HS-27A (cell line): ENCODE data around the gene PCOLCE2.

Source experiments
- DNase-seq: peaks from one replicate; pipeline ENCODE4 v3.0.0-alpha.2; 2012; ENCODE audit warnings: low read depth, missing footprints

The PCOLCE2 gene

DNA sequence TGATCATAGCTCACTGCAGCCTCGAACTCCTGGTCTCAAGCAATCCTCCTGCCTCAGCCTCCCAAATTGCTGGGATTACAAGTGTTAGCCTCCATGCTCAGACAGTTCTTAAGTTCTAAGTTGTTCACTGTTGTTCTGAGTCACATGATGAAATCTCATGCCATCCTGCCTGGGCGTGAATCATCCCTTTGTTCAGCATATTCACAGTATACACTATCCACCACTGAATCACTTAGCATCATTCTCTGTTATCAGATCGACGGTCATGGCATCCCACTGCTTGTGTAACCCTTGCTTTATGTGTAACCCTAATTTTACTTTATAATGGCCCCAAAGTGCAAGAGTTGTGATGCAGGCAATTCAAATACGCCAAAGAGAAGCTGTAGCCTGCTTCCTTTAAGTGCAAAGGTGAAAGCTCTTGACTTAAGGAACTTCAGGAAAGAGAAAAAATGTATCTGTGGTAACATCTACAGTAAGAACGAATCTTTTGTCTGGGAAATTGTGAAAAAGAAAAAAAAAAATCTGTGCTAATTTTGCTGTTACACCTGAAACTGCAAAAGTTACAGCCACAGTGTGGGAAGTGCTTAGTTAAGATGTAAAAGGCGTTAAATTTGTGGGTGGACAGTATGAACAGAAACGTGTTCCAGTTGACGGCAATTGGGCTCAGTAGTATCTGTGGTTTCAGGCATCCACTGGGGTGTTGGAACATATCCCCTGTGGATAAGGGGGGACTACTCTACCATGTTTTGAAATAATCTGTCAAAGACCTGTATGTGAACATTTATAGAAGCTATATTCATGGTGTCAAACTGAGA lies 80.6 kb downstream of the PCOLCE2 start:
- DNase-seq, result peak; percentile 29

DNA sequence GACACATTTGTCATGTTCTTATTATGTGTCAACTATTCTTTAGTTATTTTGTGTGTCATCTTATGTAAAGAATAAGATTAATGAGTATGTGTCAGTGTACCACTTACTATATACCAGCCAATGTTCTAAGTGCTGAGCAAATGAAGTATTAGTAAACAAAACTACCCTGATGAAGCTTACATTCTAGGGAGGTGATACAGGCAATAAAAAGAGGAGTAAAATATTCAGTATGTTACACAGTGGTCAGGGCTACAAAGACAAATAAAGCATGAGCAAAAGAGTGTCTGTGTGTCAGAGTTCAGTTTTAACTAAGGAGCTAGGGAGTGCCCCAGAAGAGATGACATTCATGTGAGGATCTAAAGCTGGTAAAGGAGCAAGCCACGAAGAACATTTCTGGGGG lies 86.0 kb downstream of the PCOLCE2 start:
- no peak for DNase-seq

DNA sequence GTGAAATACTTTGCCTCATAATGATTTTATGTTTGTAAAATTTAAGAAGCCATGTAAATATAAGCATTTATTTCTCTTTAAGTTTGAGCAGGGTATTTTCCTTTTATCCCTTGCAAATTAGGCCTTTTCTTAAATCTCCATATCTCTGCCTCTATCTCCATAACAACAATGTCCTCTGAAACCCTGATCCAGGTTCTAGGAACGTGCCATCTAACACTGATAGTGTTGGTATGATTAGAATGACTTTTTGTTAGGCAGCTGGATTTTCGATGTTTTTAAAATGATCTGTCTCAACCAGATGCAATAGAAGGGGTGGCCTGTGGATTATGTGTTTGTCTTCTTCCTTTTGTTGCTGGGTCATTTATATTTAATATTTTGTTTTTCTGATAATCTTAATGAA lies 87.1 kb downstream of the PCOLCE2 start:
- no peak for DNase-seq

DNA sequence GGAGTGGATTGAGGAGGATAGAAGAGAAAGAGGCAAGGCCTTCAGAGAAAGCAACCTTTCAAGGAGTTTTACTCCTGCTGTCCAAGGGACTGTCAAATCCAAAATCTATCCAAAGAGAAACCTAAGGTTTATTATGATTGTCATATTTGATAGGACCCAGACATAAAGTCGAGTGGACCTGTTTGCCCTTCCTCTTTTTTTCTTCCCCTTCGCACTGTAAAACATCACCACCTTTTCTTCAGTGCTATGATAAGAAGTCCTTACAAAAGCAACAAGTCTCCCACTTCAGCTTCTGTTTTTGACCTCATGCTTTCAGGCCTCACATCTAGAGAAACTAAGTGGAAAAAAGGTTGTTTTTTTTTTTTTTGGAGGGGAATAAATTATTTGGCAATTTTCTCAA lies 92.1 kb downstream of the PCOLCE2 start:
- DNase-seq, result no peak

DNA sequence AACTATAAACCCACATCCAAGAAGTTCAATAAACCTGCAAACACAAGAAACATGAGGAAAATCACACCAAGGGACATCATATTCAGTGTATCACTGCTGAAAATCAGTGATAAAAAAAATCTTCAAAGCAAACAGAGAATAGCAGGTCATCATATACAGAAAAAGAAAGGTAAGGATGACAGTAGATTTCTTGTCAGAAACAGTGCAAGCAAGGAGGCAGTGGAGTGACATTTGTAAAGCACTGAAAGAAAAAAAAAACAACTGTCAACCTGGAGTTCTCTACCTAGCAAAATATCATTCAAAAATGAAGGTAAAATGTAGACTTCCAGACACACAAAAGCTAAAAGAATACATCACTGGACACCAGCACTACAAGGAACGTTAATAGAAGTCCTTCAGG lies 93.6 kb downstream of the PCOLCE2 start:
- no peak for DNase-seq

DNA sequence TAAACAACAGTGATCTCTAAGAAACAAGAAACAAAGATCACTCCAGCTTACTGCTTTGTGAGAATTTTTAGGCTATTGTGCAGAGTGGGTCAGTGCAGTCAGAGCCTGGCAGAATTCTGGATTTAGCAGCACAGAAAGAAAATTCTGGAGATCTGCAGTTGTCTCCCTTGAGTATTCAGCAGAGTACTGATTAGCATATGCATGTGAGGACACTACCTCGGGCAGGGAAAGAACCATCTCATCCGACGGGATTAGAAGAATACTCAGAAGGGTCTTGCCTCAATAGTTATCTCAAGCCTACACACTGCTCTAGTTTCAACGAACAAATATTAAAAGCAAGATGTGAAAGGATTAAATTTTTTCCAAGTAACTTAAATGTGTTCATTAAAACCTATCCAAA lies 94.4 kb downstream of the PCOLCE2 start:
- DNase-seq, result no peak

DNA sequence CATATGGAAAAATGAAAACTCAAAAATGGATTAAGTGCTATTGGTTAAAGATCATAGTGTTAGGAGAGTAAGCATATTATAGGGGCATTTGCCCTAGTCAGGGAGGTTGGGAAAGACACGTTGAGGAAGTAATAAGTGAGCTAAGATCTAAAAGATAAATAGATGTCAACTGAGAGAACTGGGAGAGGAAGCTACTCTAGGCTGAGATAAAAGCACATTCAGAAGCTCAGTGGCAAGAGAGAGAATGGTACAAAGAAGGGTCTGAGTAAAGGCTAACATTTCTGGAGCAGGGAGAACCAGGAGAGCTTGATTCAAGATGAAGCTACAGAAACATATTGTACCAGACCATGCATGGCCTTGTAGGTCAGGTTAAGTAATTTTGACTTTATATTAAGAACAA lies 101.2 kb downstream of the PCOLCE2 start:
- DNase-seq, result no peak

DNA sequence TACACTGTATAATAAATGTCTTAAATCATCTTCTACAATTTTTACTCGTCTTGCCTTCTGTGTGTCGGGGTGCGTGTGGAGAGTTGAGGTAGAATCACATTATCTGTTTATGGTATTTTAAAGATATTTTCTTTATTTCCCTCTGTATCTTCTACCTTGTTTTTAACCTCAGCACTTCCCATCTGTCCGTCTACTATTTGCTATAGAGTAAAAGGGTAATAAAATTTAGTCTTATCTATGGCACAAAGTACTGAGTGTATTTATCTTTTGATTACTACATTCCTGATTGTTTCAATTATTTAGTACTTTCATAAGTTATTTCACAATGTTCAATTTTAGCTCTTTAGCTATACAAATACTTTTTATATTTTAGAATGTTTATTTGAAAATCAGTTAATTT lies 102.9 kb downstream of the PCOLCE2 start:
- DNase-seq, result no peak

DNA sequence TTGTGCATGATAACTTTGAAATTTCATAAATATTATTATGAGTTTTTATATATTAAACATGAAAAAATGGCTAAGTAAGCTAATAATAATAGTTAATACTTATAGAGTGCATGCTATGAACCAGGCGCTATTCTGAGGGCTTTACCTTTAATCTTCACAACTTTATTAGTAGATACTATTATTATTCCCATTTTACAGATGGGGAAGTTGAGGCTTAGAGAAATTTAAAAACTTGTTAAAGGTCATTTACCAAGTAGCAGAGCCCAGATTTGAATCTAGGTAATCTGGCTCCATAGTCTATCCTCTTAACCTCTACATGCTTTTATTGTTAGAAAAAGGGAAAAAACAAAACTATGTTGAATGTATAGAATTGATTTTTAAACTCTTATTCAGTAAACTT lies 104.7 kb downstream of the PCOLCE2 start:
- DNase-seq, result no peak

DNA sequence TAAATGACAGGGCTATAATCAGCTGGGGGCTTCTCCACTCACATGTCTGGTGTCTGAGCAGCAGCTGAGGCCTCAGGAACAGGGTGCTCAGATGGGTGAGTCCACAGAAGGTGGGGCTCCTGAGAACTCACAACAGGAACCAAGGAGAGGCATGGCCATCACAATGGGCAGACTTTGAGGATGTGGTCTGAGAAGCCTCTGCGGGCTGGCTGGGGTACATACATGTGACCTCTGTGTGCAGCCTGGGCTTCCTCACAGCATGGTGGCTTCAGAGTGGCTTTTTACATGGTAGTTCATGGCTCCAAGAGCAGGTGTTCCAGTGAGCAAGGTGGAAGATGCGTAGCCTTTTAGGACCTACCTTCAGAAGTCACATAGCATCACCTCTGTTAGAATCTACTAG lies 106.3 kb downstream of the PCOLCE2 start:
- DNase-seq, result no peak

DNA sequence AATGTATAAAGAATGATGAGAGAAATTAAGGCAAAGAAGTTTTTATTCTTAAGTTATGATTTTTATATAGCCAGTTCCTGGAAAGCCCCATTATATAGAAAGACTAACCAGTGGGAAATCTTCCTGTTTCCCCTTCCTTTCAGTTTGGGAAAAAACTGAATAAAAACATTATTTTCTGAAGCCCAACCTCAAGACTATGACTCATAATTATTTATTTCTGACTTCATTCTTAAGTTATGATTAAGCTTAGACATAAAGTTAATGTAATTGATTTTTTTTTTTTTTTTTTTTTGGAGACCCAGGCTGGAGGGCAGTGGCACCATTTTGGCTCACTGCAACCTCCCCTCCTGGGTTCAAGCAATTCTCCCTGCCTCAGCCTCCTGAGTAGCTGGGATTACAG lies 109.3 kb downstream of the PCOLCE2 start:
- no peak for DNase-seq

DNA sequence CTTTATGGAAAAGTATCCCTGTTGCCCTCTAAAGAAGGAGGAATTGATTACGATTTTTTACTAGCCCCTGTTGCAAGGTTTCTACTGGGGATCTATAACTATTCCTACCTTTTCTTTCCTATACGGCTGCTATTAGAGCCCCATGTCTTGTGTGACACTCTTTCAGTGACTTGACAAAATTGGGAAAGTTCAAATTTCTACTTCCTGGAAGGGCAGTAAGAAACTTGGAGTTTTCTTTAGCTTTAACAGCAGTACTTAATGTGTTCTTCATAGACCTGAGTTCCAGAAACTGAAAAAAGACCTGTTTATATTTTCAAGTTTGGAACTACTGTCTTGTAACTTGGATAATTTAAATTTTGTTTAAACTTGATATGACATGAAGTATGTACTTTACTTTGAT lies 110.3 kb downstream of the PCOLCE2 start:
- no peak for DNase-seq

DNA sequence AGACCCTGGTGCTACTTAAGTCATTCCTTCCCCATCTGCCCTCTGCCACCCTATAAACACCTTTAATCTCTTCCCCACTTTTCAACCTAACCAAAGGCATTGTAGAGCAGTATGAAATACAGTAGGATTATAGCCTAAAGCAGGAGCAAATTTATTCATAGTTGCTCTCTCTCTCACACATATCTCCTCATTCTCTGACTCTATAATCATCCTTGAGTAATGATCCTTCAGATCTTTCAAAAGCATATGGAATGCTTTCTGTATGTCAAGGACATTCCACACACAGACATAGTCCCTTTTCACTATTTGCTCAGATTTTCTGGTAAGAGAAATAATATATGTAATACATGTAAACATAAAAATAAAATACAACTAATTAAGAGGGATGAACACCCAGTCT lies 111.0 kb downstream of the PCOLCE2 start:
- DNase-seq, result no peak

DNA sequence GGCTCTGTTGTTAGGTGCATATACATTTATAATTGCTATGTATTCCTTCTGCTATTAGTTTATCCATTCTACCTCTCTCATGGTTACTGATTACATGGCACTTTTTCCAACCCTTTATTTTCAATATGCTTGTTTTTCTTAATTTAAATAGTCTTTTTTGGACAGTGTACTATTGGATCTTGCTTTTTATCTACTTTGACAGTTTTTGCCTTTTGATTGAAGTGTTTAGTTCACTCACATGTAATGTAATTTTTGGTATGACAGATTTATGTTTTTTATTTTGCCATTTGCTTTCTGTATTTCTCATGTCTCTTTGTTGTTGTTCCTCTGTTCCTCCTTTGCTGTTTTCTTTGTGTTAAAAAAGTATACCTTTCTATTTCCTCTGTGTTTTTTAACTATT lies 120.5 kb downstream of the PCOLCE2 start:
- DNase-seq, result no peak
